Endothelial cell of hepatic sinusoid (primary cell): ENCODE results near the gene SYNC.
"Not testable (repeated sequence)": the region's sequence is repeated elsewhere in the genome, so short reads cannot be mapped to it uniquely, and the experiment has no call there.

Experiments used
- in situ Hi-C: cut with HindIII; loops from 2 replicates; pipeline ENCODE4 v1.10.0; 2017; ENCODE audit warnings: low sequenced_read_pairs

The SYNC gene

GRCh38 chr1:32647308-32648134 is 55.0 kb downstream of the SYNC start:
- in situ Hi-C loops: no loop called here

DNA sequence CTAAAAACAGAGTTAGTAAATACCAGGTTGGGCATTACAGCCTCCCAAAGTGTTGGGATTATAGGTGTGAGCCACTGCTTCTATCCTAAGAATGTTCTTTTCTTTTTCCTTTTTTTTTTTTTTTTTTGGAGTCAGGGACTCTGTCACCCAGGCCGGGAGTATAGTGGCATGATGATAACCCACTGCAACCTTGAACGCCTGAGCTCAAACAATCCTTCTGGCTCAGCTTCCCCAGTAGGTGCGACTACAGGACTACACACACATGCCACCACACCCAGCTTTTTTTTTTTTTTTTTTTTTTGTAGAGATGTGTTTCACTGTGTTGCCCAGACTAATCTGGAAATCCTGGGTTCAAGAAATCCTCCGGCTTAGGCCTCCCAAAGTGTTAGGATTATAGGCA is 58.1 kb downstream of the SYNC start:
- in situ Hi-C loops: no loop called here

- in situ Hi-C loops: not testable (repeated sequence)
These were observed 60.2 kb downstream of the SYNC start for GRCh38 chr1:32642292-32642827.

DNA sequence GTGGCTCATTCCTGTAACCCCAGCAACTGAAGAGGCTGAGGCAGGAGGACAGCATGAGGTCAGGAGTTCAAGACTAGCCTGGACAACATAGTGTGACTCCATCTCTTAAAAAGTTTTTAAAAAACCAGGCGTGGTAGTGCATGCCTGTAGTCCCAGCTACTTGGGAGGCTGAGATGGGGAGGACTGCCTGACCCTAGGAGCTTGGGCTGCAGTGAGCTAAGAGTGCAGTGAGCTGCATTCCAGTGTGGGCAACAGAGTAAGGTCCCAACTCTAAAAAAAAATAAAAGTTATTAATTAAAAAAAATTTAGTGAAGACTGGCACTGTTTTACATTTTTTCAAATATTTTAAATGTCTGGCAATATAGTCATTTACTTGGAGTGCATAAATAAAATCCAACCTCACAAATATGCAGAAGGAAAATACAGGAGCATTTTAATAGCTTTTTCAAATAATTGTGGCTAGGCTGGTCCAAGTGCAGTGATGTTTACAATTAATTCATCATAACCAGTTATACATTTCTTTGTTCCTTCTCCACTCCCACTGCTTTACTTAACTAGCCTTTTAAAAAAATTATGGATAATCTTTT is 63.0 kb downstream of the SYNC start:
- in situ Hi-C loops: no loop called here

DNA sequence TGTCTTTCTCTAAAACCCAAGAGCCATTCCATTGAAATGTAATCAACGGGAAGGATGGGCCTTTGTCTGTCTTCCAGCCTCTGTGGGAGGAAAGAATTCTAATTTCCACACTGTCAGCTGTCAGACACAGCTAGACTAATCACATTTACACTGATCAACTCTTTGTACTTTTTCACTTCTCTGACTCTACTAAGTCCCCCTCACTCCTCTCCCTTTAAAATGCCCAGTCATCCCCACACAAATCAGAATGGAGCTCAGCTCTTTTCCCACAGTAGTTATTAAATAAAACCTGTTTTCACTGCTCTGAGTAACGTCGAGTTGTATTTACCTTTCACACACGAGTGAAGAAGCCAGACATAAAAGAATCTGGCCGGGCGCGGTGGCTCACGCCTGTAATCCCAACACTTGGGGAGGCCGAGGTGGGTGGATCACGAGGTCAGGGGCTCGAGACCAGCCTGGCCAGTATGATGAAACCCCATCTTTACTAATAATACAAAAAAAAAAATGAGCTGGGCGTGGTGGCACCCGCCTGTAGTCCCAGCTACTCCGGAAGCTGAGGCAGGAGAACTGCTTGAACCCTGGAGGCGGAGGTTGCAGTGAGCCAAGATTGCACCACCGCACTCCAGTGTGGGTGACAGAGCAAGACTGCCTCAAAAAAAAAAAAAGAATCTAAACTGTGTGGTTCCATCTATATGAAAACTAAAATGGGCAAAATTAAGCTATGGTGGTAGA is 65.5 kb downstream of the SYNC start:
- in situ Hi-C loops: no loop called here

GRCh38 chr1:32635508-32636277 is 66.9 kb downstream of the SYNC start:
- in situ Hi-C loops: no loop called here

DNA sequence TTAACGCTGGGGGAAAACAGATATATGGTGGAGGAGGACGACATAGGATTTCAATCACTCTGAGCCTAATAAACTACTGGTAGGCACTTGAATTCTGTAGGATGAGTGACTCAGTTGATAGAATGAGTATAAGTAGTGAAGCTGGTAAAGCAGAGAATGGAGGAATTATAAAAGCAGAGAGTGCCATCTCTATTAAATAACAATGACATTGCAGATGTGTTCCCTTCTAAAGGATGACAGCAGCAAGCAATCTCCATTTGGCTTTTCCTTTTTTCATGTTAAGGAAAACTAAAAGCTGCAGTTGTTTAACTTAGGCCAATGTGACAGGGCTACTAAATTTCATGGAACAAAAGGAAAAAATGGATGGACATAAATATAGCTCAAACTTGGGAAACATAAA is 69.7 kb downstream of the SYNC start:
- in situ Hi-C loops: no loop called here

DNA sequence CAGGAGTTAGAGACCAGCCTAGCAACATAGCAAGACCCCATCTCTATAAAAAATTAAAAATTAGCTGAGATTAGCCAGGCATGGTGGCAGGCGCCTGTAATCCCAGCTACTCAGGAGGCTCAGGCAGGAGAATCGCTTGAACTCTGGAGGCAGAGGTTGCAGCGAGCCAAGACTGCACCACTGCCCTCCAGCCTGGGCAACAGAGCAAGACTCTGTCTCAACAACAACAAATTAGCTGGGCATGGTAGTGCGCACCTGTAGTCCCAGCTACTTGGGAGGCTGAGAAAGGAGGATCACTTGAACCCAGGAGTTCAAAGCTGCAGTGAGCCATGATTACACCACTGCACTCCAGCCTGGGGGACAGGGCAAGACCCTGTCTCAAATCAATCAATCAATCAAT is 72.4 kb downstream of the SYNC start:
- in situ Hi-C loops: not testable (repeated sequence)
